ENCODE results near the gene FLT3.
A peak's percentile ranks its signal among the peaks of the same experiment; 100 is the strongest.

Gene FLT3

DNA sequence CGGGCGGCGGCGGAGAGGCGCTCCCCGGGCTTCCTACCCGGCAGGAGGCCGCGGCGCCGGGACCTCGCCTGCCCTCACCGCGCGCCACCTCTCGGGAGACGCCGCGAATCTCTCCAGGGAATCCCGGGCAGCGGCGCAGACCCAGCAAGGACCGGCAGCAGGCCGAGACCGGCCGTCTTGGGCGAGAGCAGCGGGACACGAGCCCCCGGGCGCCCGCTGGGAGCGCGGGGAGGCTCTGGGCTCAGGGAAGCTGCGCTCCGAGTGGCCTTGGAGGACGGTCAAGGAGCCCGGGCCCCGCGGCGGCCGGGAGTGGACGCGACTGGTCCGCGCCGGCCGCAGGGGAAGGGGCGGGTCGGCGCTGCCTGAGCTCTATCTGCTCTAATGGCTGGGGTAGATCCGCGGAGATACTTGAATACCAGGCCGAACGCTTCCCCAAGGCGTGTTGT is 145.9 kb downstream of the FLT3 start:
- H3K27me3 Mint-ChIP-seq (ENCODE audit: low read depth): peaks cover 78% of the 10 kb centered on the region

DNA sequence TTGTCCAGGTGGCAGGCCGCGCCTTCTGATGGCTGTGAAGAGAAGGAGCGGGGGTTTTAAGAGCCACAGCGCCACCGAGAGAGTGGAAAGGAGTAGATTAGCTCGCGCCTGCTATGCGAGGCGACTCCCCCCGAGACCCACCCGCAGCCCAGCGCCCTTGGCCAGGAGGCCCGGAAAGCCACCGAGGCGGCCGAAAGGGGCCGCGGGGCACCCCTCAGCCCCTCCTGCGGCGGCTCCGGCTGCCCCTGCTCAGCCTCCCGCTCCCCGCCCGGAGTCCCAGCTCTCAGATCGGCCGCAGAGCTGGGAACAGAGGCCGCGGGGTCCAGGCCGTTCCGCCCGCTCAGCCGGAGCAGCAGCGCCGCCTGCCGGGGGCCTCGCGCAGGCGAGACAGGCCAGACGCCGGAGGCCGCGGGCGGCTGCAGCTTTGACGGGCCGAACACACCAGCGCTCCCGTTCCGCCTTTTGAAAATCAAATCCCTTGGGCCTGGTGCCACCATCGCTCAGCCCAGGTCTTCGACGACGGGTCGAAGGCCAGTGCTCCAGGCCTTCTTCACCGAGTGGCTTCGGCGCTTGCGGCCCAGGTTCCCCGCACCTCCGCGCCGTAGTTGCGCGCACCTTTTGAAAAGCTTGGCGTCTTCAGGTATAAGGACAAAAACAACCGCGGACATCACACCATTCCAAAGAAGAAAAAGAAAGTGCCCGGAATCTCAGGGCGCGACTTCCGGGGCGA is 146.5 kb downstream of the FLT3 start:
- Mint-ChIP-seq H3K27ac (no peak overlapping the region), H3K4me3 (peak overlapping the region; percentile 79), H3K4me1 (ENCODE audit: low read depth) (peaks cover 3% of the 10 kb centered on the region), H3K27me3 (ENCODE audit: low read depth) (peaks cover 73% of the 10 kb centered on the region), H3K36me3 (ENCODE audit: low read depth) (peaks cover 2% of the 10 kb centered on the region), H3K9me3 (no peaks in the 10 kb centered on the region)
- DNase-seq (ENCODE audit: low spot score): peak; percentile 54

More for the DNA sequence above, 145.9 kb downstream of the FLT3 start:
- no peak for DNase-seq (ENCODE audit: low spot score)
- Mint-ChIP-seq H3K4me3 (peak overlapping the region; percentile 79), H3K4me1 (ENCODE audit: low read depth) (peaks cover 3% of the 10 kb centered on the region), H3K36me3 (ENCODE audit: low read depth) (peaks cover 2% of the 10 kb centered on the region), H3K27ac (no peak overlapping the region), H3K9me3 (no peaks in the 10 kb centered on the region)
